Thymus (tissue), 11 donors: ENCODE data around the gene PNMA1. TPM values are rescaled to one million over a fixed set of nuclear protein-coding genes. Genes with fewer than 3 reads are reported as not detected.

ENCODE experiments used
- DNase-seq, 9 donors: peaks; one replicate each; pipeline ENCODE4 v3.0.0-alpha.2; 2013; ENCODE audit warnings: low spot score in 9 of 9, low read depth in 6 of 9, missing footprints in 1 of 9
- H3K27ac ChIP-seq, 2 donors: one replicate each; pipeline ENCODE4 v1.5.1; 2013; ENCODE audit warnings: control low read depth in 1 of 2, low read depth in 1 of 2, low read length in 1 of 2, mild to moderate bottlenecking in 1 of 2, moderate library complexity in 1 of 2
- H3K27me3 ChIP-seq, 2 donors: one replicate each; pipeline ENCODE4 v1.5.1; 2013; ENCODE audit warnings: low read length in 1 of 2; ENCODE audit not compliant: control insufficient read depth in 2 of 2, insufficient read depth in 1 of 2
- H3K36me3 ChIP-seq, 2 donors: one replicate each; pipeline ENCODE4 v1.5.1; 2013; ENCODE audit warnings: low read length in 1 of 2, mild to moderate bottlenecking in 1 of 2, moderate library complexity in 1 of 2; ENCODE audit not compliant: control insufficient read depth in 2 of 2, insufficient read depth in 2 of 2
- H3K4me1 ChIP-seq, 2 donors: one replicate each; pipeline ENCODE4 v1.5.1; 2013; ENCODE audit warnings: low read length in 2 of 2; ENCODE audit not compliant: control insufficient read depth in 2 of 2, insufficient read depth in 2 of 2
- H3K4me3 ChIP-seq, 2 donors: one replicate each; pipeline ENCODE4 v1.5.1; 2013; ENCODE audit warnings: low read length in 2 of 2, control low read depth in 1 of 2, mild to moderate bottlenecking in 1 of 2
- H3K9me3 ChIP-seq, 2 donors: one replicate each; pipeline ENCODE4 v1.5.1; 2013; ENCODE audit warnings: low read length in 1 of 2, mild to moderate bottlenecking in 1 of 2; ENCODE audit not compliant: control insufficient read depth in 2 of 2, insufficient read depth in 1 of 2
- WGBS: extraction: QIAGEN DNeasy Blood & Tissue Kit; methylation state at CpG from one replicate; pipeline ENCODE4 v1.1.7; 2013; 5-methylcytosine and 5-hydroxymethylcytosine counted together
- polyA plus RNA-seq: library from polyadenylated mRNA; stranded (reverse); fragments of 200-250 nt; gene quantifications from one replicate; pipeline ENCODE4 v1.2.3, GENCODE V29; 2013
- total RNA-seq: library from RNA; stranded (reverse); fragments of 120-200 nt; gene quantifications from one replicate; pipeline ENCODE4 v1.2.4, GENCODE V29; 2013
- donor health status: healthy.

Gene PNMA1
- total and polyA plus RNA-seq, 2 donors = 5.0 to 31.2 TPM

DNA sequence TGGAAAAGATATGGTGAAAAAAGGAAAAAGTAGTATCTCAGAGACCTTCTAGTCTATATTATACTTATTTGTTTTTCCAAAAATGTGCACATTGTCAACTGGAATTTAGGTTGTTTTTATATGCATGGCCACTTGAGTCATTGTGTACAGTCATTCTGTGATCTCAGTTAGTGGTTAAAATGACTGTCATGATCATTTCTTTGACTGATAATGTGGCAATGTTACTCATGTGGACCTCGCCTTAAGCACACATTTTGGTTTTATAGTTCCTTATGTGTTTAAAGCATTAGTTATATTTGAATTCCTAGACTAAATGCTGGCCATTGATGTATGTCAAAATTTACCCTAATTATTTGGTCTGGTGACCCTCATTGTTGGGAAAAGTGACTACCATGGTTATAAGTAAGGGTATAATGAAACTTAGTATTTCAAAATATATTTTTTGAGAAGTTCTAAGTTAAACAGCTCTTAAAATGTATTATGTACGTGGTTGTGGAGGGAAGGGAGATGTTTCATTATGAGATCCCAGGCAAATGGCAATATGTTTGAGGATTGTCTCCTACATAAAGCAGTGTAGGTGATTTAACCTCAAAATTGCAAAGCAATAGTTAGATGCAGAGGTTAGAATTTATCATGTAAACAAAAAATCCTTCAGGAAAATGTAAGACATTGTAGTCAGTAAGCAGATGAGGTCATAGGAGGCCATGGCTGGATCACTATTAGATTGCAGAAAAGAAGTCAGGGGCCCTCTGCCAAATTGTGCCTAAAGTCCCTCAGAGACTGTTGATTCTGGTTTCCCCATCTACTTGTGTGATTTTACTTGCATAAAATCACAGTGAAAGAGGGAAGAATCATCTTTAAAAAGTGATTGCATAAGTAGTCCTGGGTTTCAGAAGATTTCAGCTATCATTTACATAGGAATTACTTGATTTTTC is 17.5 kb downstream of the PNMA1 start:
- Histone ChIP-seq H3K4me1 (no peaks in the 10 kb centered on the region), H3K27ac (no peak overlapping the region), H3K4me3 (no peak overlapping the region), H3K27me3 (no peaks in the 10 kb centered on the region), H3K36me3 (no peaks in the 10 kb centered on the region), H3K9me3 (no peaks in the 10 kb centered on the region)
- DNase-seq = no peak
- WGBS = 95% methylated on average over 2 of the region's 2 CpGs

DNA sequence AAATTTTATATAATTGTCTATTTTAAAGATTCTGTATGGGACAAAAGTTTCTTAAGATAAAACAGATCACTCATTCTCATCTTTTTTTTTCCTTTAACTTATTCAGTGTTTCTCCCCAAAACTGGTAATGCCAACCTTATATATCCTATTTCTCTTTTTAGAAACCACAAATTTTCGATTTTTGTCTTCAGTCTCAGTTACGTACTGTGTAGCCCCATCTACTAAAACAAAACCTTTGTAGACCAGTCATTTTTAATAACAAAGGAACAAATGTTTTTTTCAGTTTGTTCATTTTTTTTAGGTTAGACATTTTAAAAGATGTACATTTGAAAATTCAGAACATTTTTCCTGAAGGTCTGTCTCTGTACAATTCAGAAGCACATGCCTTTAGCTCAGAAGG is 18.2 kb downstream of the PNMA1 start:
- H3K36me3 ChIP-seq = no peaks in the 10 kb centered on the region
- 95% methylated on average over 2 of the region's 2 CpGs for WGBS
- DNase-seq = no peak
- no peak overlapping the region for H3K4me3 ChIP-seq
- no peak overlapping the region for H3K27ac ChIP-seq
- no peaks in the 10 kb centered on the region for H3K27me3 ChIP-seq
- no peaks in the 10 kb centered on the region for H3K4me1 ChIP-seq
- no peaks in the 10 kb centered on the region for H3K9me3 ChIP-seq

DNA sequence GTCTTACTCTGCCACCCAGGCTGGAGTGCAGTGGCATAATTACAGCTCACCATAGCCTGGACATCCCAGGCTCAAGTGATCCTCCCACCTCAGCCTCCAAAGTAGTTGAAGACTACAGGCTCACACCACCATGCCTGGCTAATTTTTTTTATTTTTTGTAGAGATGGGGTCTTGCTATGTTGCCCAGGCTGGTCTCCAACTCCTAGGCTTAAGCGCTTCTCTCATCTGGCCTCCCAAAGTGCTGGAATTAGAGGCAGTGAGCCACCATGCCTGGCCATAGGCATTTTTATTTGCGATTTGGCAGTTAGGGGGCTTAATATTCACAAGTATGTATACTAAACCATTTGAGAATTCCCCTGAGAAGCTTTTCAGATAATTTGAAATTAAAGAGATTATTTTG is 19.1 kb downstream of the PNMA1 start:
- 78% methylated on average over 2 of the region's 2 CpGs for WGBS
- no peak for DNase-seq
- Histone ChIP-seq H3K36me3 (no peaks in the 10 kb centered on the region), H3K9me3 (no peaks in the 10 kb centered on the region), H3K4me1 (no peaks in the 10 kb centered on the region), H3K4me3 (no peak overlapping the region), H3K27ac (no peak overlapping the region), H3K27me3 (no peaks in the 10 kb centered on the region)

DNA sequence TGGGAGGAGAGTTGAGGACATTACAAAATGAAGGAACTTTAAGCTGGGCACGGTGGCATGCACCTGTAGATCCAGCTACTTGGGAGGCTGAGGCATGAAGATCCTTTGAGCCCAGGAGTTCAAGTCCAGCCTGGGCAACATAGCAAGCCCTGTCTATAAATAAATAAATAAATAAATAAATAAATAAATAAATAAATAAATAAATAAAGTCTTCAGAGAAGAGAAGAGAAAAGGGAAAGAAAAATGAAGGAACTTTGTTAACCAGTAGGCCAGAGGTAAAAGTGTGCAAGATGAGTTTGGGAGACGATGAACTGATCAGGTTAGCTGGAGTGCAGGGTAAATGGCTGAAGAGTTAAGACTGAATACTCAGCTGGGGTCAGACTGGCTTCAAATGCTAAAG is 20.1 kb downstream of the PNMA1 start:
- no peak for DNase-seq
- no peaks in the 10 kb centered on the region for H3K27me3 ChIP-seq
- H3K27ac ChIP-seq = no peak overlapping the region
- no peaks in the 10 kb centered on the region for H3K4me1 ChIP-seq
- H3K9me3 ChIP-seq = no peaks in the 10 kb centered on the region
- H3K4me3 ChIP-seq = no peak overlapping the region
- 96% methylated on average over 2 of the region's 2 CpGs for WGBS
- no peaks in the 10 kb centered on the region for H3K36me3 ChIP-seq

DNA sequence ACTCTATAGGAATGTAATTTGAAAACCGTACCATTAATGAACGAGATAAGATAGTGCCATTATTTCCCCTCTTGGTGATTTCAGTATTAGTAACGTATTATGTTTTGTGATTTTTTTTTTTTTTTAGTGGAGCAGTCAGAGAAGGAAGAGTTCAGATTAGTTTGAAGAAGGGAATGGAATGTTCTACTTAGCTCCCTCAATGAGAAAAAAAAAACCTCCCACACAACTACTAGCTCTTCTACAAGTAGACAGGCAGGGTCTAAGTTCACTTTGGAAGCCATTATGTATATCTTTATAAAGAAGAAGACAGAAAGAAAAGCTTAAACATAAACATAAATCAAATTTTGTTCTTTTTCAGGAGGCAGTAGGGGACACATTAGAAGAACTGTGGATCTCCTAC is 27.3 kb downstream of the PNMA1 start:
- no peaks in the 10 kb centered on the region for H3K4me1 ChIP-seq
- H3K36me3 ChIP-seq = no peaks in the 10 kb centered on the region
- H3K27ac ChIP-seq = no peak overlapping the region
- no peaks in the 10 kb centered on the region for H3K27me3 ChIP-seq
- 96% methylated on average over 3 of the region's 3 CpGs for WGBS
- H3K9me3 ChIP-seq = no peaks in the 10 kb centered on the region
- no peak overlapping the region for H3K4me3 ChIP-seq
- DNase-seq = no peak

DNA sequence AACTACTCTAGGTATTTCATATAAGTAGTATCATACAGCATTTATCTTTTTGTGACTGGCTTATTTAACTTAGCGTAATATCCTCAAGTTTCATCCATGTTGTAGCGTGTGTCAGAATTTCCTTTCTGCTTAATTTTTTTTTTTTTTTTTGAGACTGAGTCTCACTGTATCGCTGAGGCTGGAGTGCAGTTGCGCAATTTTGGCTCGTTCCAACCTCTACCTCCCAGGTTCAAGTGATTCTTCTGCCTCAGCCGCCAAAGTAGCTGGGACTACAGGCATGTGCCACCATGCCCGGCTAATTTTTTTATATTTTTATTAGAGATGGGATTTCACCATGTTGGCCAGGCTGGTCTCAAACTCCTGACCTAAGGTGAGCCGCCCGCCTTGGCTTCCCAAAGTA is 28.9 kb downstream of the PNMA1 start:
- no peaks in the 10 kb centered on the region for H3K36me3 ChIP-seq
- H3K27me3 ChIP-seq = no peaks in the 10 kb centered on the region
- 93% methylated on average over 9 of the region's 9 CpGs for WGBS
- no peak overlapping the region for H3K27ac ChIP-seq
- no peaks in the 10 kb centered on the region for H3K9me3 ChIP-seq
- H3K4me1 ChIP-seq = no peaks in the 10 kb centered on the region
- DNase-seq = no peak
- H3K4me3 ChIP-seq = no peak overlapping the region

DNA sequence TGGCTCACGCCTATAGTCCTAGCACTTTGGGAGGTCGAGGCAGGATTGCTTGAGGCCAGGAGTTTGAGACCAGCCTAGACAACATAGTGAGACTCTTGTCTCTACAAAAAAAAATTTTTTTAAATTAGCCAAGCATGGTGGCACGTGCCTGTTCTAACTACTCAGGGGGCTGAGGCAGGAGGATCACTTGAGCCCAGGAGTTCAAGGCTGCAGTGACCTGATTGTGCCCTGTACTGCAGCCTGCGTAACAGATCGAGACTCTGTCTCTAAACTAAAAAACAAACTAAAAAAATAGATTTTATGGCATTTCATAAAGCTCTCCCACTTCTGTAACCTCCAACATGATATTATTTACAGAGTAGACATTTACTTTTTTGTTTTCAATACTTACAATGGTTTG is 29.6 kb downstream of the PNMA1 start:
- Histone ChIP-seq H3K4me1 (no peaks in the 10 kb centered on the region), H3K4me3 (no peak overlapping the region), H3K36me3 (no peaks in the 10 kb centered on the region), H3K27me3 (no peaks in the 10 kb centered on the region), H3K27ac (no peak overlapping the region), H3K9me3 (no peaks in the 10 kb centered on the region)
- DNase-seq = no peak
- WGBS = 95% methylated on average over 5 of the region's 5 CpGs

DNA sequence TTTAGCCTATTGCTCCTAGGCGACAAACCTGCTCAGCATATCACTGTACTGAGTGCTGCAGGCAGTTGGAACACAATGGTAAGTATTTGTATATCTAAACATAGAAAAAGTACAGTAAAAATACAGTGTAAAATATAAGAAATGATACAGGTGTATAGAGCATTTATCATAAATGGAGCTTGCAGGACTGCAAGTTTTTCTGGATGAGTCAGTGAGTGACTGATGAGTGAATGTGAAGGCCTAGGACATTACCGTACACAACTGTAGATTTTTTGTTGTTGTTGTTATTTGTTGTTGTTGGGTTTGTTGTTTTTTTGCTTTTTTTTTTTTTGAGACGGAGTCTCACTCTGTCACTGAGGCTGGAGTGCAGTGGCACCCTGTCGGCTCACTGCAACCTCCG is 33.4 kb downstream of the PNMA1 start:
- no peak for DNase-seq
- Histone ChIP-seq H3K27ac (no peak overlapping the region), H3K9me3 (no peaks in the 10 kb centered on the region), H3K4me1 (no peaks in the 10 kb centered on the region), H3K4me3 (no peak overlapping the region), H3K27me3 (no peaks in the 10 kb centered on the region), H3K36me3 (no peaks in the 10 kb centered on the region)
- over 99% methylated on average over 5 of the region's 5 CpGs for WGBS

DNA sequence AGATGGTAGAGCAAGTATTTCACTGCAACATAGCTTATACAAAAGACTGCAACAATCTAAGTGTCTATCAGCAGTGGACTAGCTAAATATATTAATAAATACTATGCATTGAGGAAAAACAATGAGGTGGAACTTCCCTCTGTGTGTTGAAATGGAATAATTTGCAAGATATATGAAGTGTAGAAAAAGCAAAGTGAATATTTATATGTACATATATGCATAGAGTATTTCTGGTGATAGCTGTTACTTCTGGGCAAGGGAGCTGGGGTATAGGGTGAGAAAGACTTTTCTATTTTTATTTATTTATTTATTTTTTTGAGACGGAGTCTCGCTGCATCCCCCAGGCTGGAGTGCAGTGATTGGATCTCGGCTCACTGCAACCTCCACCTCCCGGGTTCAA is 35.5 kb downstream of the PNMA1 start:
- Histone ChIP-seq H3K4me1 (no peaks in the 10 kb centered on the region), H3K4me3 (no peak overlapping the region), H3K9me3 (no peaks in the 10 kb centered on the region), H3K27ac (no peak overlapping the region), H3K36me3 (peaks cover 0 to 3% of the 10 kb centered on the region in 2 donors), H3K27me3 (no peaks in the 10 kb centered on the region)
- DNase-seq = no peak
- 98% methylated on average over 4 of the region's 4 CpGs for WGBS
